Lung (tissue), 12 donors: ENCODE results near the gene SLC5A2. TPM values are rescaled to one million over a fixed set of nuclear protein-coding genes. Genes with fewer than 3 reads are reported as not detected.

Source experiments
- ATAC-seq: fragments of 200-7000 bp; cut with Tn5 transposase; one replicate; pipeline ENCODE4 v1.9.1; 2020; ENCODE audit warnings: moderate number of reproducible peaks; ENCODE audit not compliant: insufficient read depth, low FRiP score
- DNase-seq, 3 donors: peaks; one replicate each; pipeline ENCODE4 v3.0.0-alpha.2; 2013 to 2017
- H3K27ac ChIP-seq, 2 donors: one replicate each; pipeline ENCODE4 v1.5.1; 2013; ENCODE audit warnings: mild to moderate bottlenecking in 2 of 2, moderate library complexity in 2 of 2, control low read depth in 1 of 2, inconsistent platforms in 1 of 2, low read depth in 1 of 2, low read length in 1 of 2
- H3K27me3 ChIP-seq, 3 donors: one replicate each; pipeline ENCODE4 v1.5.1; 2013; ENCODE audit warnings: low read length in 2 of 3; ENCODE audit not compliant: control insufficient read depth in 3 of 3, insufficient read depth in 3 of 3
- H3K36me3 ChIP-seq, 4 donors: one replicate each; pipeline ENCODE4 v1.5.1; 2013; ENCODE audit warnings: low read length in 4 of 4, mild to moderate bottlenecking in 1 of 4, moderate library complexity in 1 of 4; ENCODE audit not compliant: control insufficient read depth in 4 of 4, insufficient read depth in 4 of 4
- H3K4me1 ChIP-seq, 5 donors: one replicate each; pipeline ENCODE4 v1.5.1; 2013; ENCODE audit warnings: low read length in 5 of 5, mild to moderate bottlenecking in 2 of 5, moderate library complexity in 1 of 5; ENCODE audit not compliant: control insufficient read depth in 5 of 5, insufficient read depth in 5 of 5
- H3K4me3 ChIP-seq: one replicate; pipeline ENCODE4 v1.5.1; 2013; ENCODE audit warnings: mild to moderate bottlenecking, control low read depth, moderate library complexity
- H3K9ac ChIP-seq, 2 donors: one replicate each; pipeline ENCODE4 v1.5.1; 2013; ENCODE audit warnings: low read length in 2 of 2, control low read depth in 1 of 2; ENCODE audit not compliant: insufficient read depth in 1 of 2
- H3K9me3 ChIP-seq, 4 donors: one replicate each; pipeline ENCODE4 v1.5.1; 2013; ENCODE audit warnings: low read length in 3 of 4, mild to moderate bottlenecking in 1 of 4, moderate library complexity in 1 of 4; ENCODE audit not compliant: control insufficient read depth in 4 of 4, insufficient read depth in 3 of 4
- CTCF ChIP-seq: IDR thresholded peaks from 2 replicates; pipeline ENCODE4 v1.5.1; 2012; ENCODE audit warnings: mild to moderate bottlenecking; ENCODE audit errors: control extremely low read depth, extremely low read depth
- WGBS, 2 donors: extraction: QIAGEN DNeasy Blood & Tissue Kit; methylation state at CpG; one replicate each; pipeline ENCODE4 v1.1.7; 2013; 5-methylcytosine and 5-hydroxymethylcytosine counted together
- polyA plus RNA-seq, 2 donors: library from polyadenylated mRNA; stranded (reverse); fragments of 200-250 nt; gene quantifications; one replicate each; pipeline ENCODE4 v1.2.1, GENCODE V29; 2013
- total RNA-seq, 2 donors: library from RNA; depleted of rRNA in 1 of 2; stranded (reverse); fragments of >200 nt in 1 of 2; gene quantifications; one replicate each; pipeline ENCODE4 v1.2.1, GENCODE V29; 2014 to 2021
- donor health status: control.
- donor health status: control.
- donor health status: Bipolar disorder and iron deficiency.
- donor health status: healthy.
- donor health status: DM: yes; HTN: yes; CAD: no.

The SLC5A2 gene
- total and polyA plus RNA-seq, 4 donors, result 0.85 to 3.1 (median 2.3) TPM

- H3K27me3 ChIP-seq, result peaks cover 0 to 3% (median 0%) of the 10 kb centered on the region in 3 donors
- no peak overlapping the region for H3K27ac ChIP-seq
- H3K36me3 ChIP-seq, result no peaks in the 10 kb centered on the region
- 65 to 81% methylated on average over 4 of the region's 4 CpGs for WGBS, 2 donors
- no peak overlapping the region for H3K4me3 ChIP-seq
- peaks cover 0 to 14% (median 9%) of the 10 kb centered on the region in 5 donors for H3K4me1 ChIP-seq
- TF ChIP-seq CTCF, result no peak
- ATAC-seq (no peak), DNase-seq (no peak)
- peaks cover 0 to 6% (median 0%) of the 10 kb centered on the region in 4 donors for H3K9me3 ChIP-seq
- H3K9ac ChIP-seq, result no peak overlapping the region
These were observed 50.0 kb downstream of the SLC5A2 start for GRCh38 chr16:31532896-31533295.

GRCh38 chr16:31535737-31536136 lies 52.8 kb downstream of the SLC5A2 start:
- H3K27me3 ChIP-seq, result no peaks in the 10 kb centered on the region

GRCh38 chr16:31536804-31537361 lies 54.0 kb downstream of the SLC5A2 start:
- WGBS, 2 donors, result 65 to 75% methylated on average over 21 of the region's 21 CpGs
- H3K4me1 ChIP-seq, result peaks cover 0 to 9% (median 4%) of the 10 kb centered on the region in 5 donors
- no peaks in the 10 kb centered on the region for H3K36me3 ChIP-seq
- DNase-seq, result peak in 1 of 3 donors; percentile 13
- ATAC-seq, result no peak
- no peak overlapping the region for H3K27ac ChIP-seq
- H3K4me3 ChIP-seq, result peak overlapping the region; percentile 47
- H3K27me3 ChIP-seq, result no peaks in the 10 kb centered on the region
- TF ChIP-seq CTCF, result no peak
- peaks cover 0 to 7% (median 0%) of the 10 kb centered on the region in 4 donors for H3K9me3 ChIP-seq
- peak overlapping the region in 1 of 2 donors; percentile 25 for H3K9ac ChIP-seq

More at GRCh38 chr16:31535737-31536136, 52.8 kb downstream of the SLC5A2 start:
- no peak overlapping the region for H3K4me3 ChIP-seq
- no peak overlapping the region for H3K9ac ChIP-seq
- peaks cover 0 to 9% (median 4%) of the 10 kb centered on the region in 5 donors for H3K4me1 ChIP-seq
- WGBS, 2 donors, result 18 to 39% methylated on average over 9 of the region's 9 CpGs
- peaks cover 0 to 11% (median 0%) of the 10 kb centered on the region in 4 donors for H3K9me3 ChIP-seq
- no peaks in the 10 kb centered on the region for H3K36me3 ChIP-seq
- DNase-seq (no peak), ATAC-seq (no peak)
- TF ChIP-seq CTCF, result no peak
- no peak overlapping the region for H3K27ac ChIP-seq
